ENCODE data around the gene PLXNB3. TPM values are rescaled to one million over a fixed set of nuclear protein-coding genes. Genes with fewer than 3 reads are reported as not detected.
"Not testable (repeated sequence)": the region's sequence is repeated elsewhere in the genome, so short reads cannot be mapped to it uniquely, and the experiment has no call there.

The PLXNB3 gene
- total RNA-seq, 1 donor from 2014 or later = 99.1 TPM

DNA sequence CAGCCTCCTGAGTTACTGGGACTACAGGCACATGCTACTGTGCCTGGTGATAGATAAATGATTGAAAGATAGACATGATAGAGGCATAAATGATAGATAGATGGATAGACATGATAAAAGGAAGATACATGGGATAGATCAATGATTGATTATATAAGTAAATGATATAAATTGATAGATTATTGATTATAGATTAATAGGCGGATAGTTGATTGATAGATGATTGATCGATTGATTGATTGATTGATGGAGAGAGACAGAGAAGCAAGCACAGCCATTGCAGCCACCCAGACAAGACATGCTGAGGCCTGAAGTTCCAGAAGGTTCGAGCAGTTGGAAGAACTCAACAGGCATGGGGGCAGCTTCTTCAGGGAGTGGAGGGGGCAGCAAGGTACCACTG lies 17.7 kb upstream of the PLXNB3 start:
- no peak overlapping the region for H3K4me3 ChIP-seq
- TF ChIP-seq, protein P1, sequence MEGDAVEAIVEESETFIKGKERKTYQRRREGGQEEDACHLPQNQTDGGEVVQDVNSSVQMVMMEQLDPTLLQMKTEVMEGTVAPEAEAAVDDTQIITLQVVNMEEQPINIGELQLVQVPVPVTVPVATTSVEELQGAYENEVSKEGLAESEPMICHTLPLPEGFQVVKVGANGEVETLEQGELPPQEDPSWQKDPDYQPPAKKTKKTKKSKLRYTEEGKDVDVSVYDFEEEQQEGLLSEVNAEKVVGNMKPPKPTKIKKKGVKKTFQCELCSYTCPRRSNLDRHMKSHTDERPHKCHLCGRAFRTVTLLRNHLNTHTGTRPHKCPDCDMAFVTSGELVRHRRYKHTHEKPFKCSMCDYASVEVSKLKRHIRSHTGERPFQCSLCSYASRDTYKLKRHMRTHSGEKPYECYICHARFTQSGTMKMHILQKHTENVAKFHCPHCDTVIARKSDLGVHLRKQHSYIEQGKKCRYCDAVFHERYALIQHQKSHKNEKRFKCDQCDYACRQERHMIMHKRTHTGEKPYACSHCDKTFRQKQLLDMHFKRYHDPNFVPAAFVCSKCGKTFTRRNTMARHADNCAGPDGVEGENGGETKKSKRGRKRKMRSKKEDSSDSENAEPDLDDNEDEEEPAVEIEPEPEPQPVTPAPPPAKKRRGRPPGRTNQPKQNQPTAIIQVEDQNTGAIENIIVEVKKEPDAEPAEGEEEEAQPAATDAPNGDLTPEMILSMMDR (IDR thresholded peaks at IDR 0.05) = no peak
- H3K36me3 ChIP-seq = no peaks in the 10 kb centered on the region
- DNase-seq (ENCODE audit: low spot score in 2 of 2) = no peak
- H3K9me3 ChIP-seq = no peaks in the 10 kb centered on the region
- intact Hi-C loops (cut with DNase I) = no loop called here
- H3K27ac ChIP-seq = no peak overlapping the region
- no peaks in the 10 kb centered on the region for H3K4me1 ChIP-seq
- no peaks in the 10 kb centered on the region for H3K27me3 ChIP-seq

DNA sequence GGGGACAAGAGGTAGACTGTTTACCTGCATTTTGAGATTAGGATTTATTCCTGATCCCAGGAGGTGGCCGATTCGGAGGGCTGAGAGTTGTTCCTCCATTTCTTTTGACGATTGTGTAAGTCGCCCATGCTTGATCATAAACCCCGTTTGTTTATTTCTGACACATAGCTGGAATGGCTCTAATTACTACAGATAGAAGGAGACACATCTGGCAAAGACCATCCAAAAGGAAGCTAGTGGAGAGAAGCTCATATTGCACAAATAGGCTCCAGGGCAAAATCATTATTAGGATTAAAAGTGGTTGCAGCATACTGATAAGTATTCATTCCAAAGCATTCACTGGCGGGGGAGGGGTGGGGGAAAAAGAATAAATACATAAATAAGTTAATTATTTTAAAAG lies 17.1 kb upstream of the PLXNB3 start:
- H3K4me3 ChIP-seq; intact Hi-C loops (cut with DNase I); DNase-seq (ENCODE audit: low spot score in 2 of 2); H3K9me3 ChIP-seq; H3K27me3 ChIP-seq; H3K4me1 ChIP-seq; H3K36me3 ChIP-seq; H3K27ac ChIP-seq: not testable (repeated sequence)

DNA sequence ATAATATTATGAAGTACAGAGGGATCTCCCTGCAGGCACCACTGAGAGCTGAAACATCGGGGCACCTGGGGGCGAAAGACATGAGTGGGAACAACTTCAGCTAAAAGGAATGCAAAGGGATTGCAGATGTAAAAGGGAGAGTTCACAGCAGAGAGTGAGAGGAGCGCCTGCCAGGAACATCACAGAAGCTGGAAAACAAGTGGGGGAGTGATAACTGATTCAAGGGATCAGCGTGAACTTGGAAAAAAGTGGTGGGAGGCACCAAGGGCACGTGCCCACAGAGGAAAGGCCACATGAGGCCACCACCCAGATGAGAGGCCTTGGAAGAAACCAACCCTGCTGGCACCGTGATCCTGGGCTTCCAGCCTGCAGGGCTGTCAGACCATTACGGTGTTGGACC lies 15.0 kb upstream of the PLXNB3 start:
- H3K4me3 ChIP-seq; H3K36me3 ChIP-seq; H3K27ac ChIP-seq; DNase-seq (ENCODE audit: low spot score in 2 of 2); intact Hi-C loops (cut with DNase I); H3K4me1 ChIP-seq; H3K27me3 ChIP-seq; H3K9me3 ChIP-seq: not testable (repeated sequence)

DNA sequence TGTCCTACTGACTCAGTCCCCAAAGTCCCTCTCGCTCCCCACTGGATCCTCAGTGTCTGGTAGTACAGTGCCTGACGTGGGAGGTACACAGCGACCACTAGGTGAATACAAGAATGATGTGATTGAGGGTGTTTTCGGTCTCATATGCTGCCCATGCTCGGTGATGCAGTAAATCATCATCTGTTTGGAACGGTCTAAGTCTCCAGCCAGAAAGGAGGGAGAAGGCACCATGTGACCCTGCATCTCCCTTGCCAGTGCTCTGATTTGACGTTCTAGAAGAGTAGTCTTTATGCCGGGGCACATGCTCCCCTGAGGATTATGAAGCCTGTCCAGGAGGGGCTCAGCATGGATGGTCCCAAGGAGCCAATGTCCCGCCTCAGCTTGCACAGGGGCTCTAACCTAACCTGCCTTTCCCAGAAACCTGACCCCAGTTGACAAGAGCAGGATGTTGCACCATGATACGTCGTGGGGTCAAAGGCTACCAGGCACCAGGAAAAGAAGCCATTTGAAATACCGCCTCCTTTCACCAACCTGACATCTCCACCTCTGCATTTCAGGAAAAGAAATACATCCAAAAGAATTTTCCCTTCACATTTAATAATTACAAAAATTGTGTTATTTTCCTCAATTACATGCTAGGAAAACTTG lies 13.8 kb upstream of the PLXNB3 start:
- no peaks in the 10 kb centered on the region for H3K4me1 ChIP-seq
- H3K36me3 ChIP-seq = no peaks in the 10 kb centered on the region
- intact Hi-C loops (cut with DNase I) = no loop called here
- no peak overlapping the region for H3K4me3 ChIP-seq
- H3K27me3 ChIP-seq = no peaks in the 10 kb centered on the region
- no peak for DNase-seq (ENCODE audit: low spot score in 2 of 2)
- TF ChIP-seq, protein P1 (IDR thresholded peaks at IDR 0.05) = no peak
- no peaks in the 10 kb centered on the region for H3K9me3 ChIP-seq
- H3K27ac ChIP-seq = no peak overlapping the region

DNA sequence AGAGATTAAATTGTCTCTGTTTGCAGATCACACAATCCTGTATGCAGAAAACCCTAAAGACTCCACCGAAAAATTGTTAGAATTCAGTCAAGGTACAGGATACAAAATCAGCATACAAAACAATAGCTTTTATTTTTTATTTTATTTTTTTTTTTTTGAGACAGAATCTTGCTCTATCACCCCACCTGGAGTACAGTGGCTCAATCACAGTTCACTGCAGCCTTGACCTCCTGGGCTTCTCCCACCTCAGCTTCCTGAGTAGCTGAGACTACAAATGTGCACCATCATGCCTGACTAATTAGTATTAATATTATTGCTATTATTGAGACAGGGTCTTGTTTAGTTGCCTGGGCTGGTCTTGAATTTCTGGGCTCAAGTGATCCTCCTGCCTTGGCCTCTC lies 8.9 kb upstream of the PLXNB3 start:
- no peaks in the 10 kb centered on the region for H3K27me3 ChIP-seq
- H3K4me1 ChIP-seq = no peaks in the 10 kb centered on the region
- no peaks in the 10 kb centered on the region for H3K36me3 ChIP-seq
- TF ChIP-seq, protein P1 (IDR thresholded peaks at IDR 0.05) = no peak
- H3K9me3 ChIP-seq = peaks cover 0 to 5% of the 10 kb centered on the region in 2 donors
- H3K27ac ChIP-seq = no peak overlapping the region
- no peak overlapping the region for H3K4me3 ChIP-seq
- intact Hi-C loops (cut with DNase I) = no loop called here
- no peak for DNase-seq (ENCODE audit: low spot score in 2 of 2)

DNA sequence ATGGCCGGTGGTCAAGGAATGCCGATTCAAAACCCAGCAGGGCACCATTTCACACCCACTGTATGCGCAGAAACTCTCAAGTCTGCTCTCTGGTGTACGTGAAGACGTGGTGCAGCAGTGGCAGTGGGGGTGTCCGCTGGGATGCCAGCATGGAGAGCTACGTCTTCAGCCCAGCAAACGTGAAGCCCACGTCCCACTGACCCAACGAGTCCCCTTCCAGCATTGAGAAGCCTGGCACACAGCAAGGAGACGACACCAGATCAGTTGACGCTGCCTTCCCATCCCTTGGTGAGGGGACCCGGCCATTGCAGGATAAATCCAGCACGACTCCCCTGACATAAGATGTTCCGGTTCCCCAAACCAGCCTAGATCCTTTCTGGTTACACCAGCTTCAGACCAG lies 2.2 kb upstream of the PLXNB3 start:
- H3K4me3 ChIP-seq = no peak overlapping the region
- H3K27me3 ChIP-seq = no peaks in the 10 kb centered on the region
- no peak overlapping the region for H3K27ac ChIP-seq
- no peaks in the 10 kb centered on the region for H3K36me3 ChIP-seq
- intact Hi-C loops (cut with DNase I) = no loop called here
- peaks cover 0 to 8% of the 10 kb centered on the region in 2 donors for H3K4me1 ChIP-seq
- TF ChIP-seq, protein P1 (IDR thresholded peaks at IDR 0.05) = no peak
- no peaks in the 10 kb centered on the region for H3K9me3 ChIP-seq
- DNase-seq (ENCODE audit: low spot score in 2 of 2) = no peak

DNA sequence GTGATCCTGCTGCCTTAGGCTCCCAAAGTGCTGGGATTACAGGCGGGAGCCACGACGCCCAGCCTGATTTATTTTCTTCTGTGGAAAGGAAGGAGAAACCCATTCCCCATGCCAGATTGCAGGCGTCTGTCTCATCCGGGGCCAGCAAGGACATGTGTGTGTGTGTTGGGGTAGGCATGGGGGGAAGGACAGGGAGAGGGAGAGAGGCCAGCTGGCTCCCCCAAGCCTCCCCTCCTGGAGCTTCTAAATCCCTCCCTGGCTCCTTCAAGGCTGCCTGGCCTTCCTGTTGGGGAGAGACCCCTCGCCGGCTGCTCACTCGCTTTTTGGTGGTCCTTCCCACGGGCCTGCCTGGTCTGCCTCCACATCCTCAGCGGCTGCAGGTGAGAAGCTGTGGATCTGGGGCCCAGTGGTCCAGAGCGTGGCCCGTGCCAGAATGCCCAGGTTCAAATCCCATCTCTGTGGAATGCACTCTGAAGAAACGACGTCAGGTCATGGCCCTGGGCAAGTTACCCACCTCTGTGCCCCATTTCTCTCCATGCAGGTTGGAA lies 1.3 kb upstream of the PLXNB3 start:
- intact Hi-C loops (cut with DNase I) = no loop called here
- Histone ChIP-seq H3K4me3 (no peak overlapping the region), H3K4me1 (peaks cover 0 to 8% of the 10 kb centered on the region in 2 donors), H3K9me3 (no peaks in the 10 kb centered on the region), H3K36me3 (no peaks in the 10 kb centered on the region), H3K27ac (no peak overlapping the region), H3K27me3 (no peaks in the 10 kb centered on the region)
- no peak for DNase-seq (ENCODE audit: low spot score in 2 of 2)
- TF ChIP-seq, protein P1 (IDR thresholded peaks at IDR 0.05) = no peak
